ENCODE results near the gene WDR12. TPM values are rescaled to one million over a fixed set of nuclear protein-coding genes. Genes with fewer than 3 reads are reported as not detected.

WDR12 gene
- total RNA-seq, 2 experiments from 2014 or later, result 6.2 to 7.7 TPM

GRCh38 chr2:202844656-202845055, 66.8 kb downstream of the WDR12 start:
- Histone ChIP-seq H3K27me3 (ENCODE audit: control insufficient read depth in 1 of 2, insufficient read depth in 2 of 2, low read length in 2 of 2) (no peaks in the 10 kb centered on the region), H3K4me1 (ENCODE audit: insufficient read depth, low read length) (peaks cover 6% of the 10 kb centered on the region), H3K4me3 (ENCODE audit: low read length) (no peak overlapping the region), H3K27ac (ENCODE audit: low read depth in 1 of 2, low read length in 2 of 2) (no peak overlapping the region), H3K9me3 (ENCODE audit: control insufficient read depth in 1 of 2, insufficient read depth in 1 of 2, low read length in 2 of 2) (peaks cover 15% of the 10 kb centered on the region in 2 experiments), H3K36me3 (ENCODE audit: insufficient read depth, low read length) (no peaks in the 10 kb centered on the region)
- peaks cover 5% of the 10 kb centered on the region for H3K4me1 Mint-ChIP-seq (ENCODE audit: low read depth)
- intact Hi-C loops (cut with DNase I, micrococcal nuclease), result no loop called here
- DNase-seq (no peak), ATAC-seq (ENCODE audit: poor library complexity) (no peak)
- no peaks in the 10 kb centered on the region for H3K36me3 Mint-ChIP-seq (ENCODE audit: low read depth)
- no peak overlapping the region for H3K27ac Mint-ChIP-seq
- H3K9me3 Mint-ChIP-seq, result peaks cover 7% of the 10 kb centered on the region
- H3K4me3 Mint-ChIP-seq, result no peak overlapping the region
- no peak for TF ChIP-seq CTCF (IDR thresholded peaks at IDR 0.05)
- ChIA-PET POLR2A (no interaction called here), CTCF (interaction anchor here (0.9 kb wide), 1 partner anchor 10 kb away, joined by 3 read pairs; no protein-coding TSS in a partner anchor)
- no peaks in the 10 kb centered on the region for H3K27me3 Mint-ChIP-seq

- H3K27ac ChIP-seq (ENCODE audit: low read depth in 1 of 2, low read length in 2 of 2), result no peak overlapping the region
- Mint-ChIP-seq H3K27me3 (no peaks in the 10 kb centered on the region), H3K4me3 (no peak overlapping the region), H3K9me3 (peaks cover 7% of the 10 kb centered on the region), H3K36me3 (ENCODE audit: low read depth) (no peaks in the 10 kb centered on the region), H3K27ac (no peak overlapping the region), H3K4me1 (ENCODE audit: low read depth) (no peaks in the 10 kb centered on the region)
- ChIA-PET CTCF (no interaction called here), POLR2A (interaction anchor here (0.6 to 1.0 kb wide), 2 partner anchors 28 to 243 kb away, joined by 3 read pairs; no protein-coding TSS in a partner anchor)
- DNase-seq (no peak), ATAC-seq (ENCODE audit: poor library complexity) (no peak)
- peaks cover 15% of the 10 kb centered on the region in 2 experiments for H3K9me3 ChIP-seq (ENCODE audit: control insufficient read depth in 1 of 2, insufficient read depth in 1 of 2, low read length in 2 of 2)
- no peaks in the 10 kb centered on the region for H3K36me3 ChIP-seq (ENCODE audit: insufficient read depth, low read length)
- H3K4me3 ChIP-seq (ENCODE audit: low read length), result no peak overlapping the region
- no peaks in the 10 kb centered on the region for H3K4me1 ChIP-seq (ENCODE audit: insufficient read depth, low read length)
- intact Hi-C loops (cut with DNase I, micrococcal nuclease), result no loop called here
- no peaks in the 10 kb centered on the region for H3K27me3 ChIP-seq (ENCODE audit: control insufficient read depth in 1 of 2, insufficient read depth in 2 of 2, low read length in 2 of 2)
- no peak for TF ChIP-seq CTCF (IDR thresholded peaks at IDR 0.05)
These were observed 68.8 kb downstream of the WDR12 start for GRCh38 chr2:202842690-202843089.

- TF ChIP-seq CTCF (IDR thresholded peaks at IDR 0.05), result no peak
- CTCF ChIA-PET, result no interaction called here
- DNase-seq (no peak), ATAC-seq (ENCODE audit: poor library complexity) (no peak)
- H3K36me3 Mint-ChIP-seq (ENCODE audit: low read depth), result no peaks in the 10 kb centered on the region
- peaks cover 15% of the 10 kb centered on the region in 2 experiments for H3K9me3 ChIP-seq (ENCODE audit: control insufficient read depth in 1 of 2, insufficient read depth in 1 of 2, low read length in 2 of 2)
- no peaks in the 10 kb centered on the region for H3K27me3 Mint-ChIP-seq
- no peaks in the 10 kb centered on the region for H3K36me3 ChIP-seq (ENCODE audit: insufficient read depth, low read length)
- H3K27ac Mint-ChIP-seq, result no peak overlapping the region
- POLR2A ChIA-PET, result interaction anchor here (1.3 kb wide), 1 partner anchor 29 kb away, joined by 4 read pairs; no protein-coding TSS in a partner anchor
- H3K4me3 Mint-ChIP-seq, result no peak overlapping the region
- H3K4me3 ChIP-seq (ENCODE audit: low read length), result no peak overlapping the region
- peaks cover 7% of the 10 kb centered on the region for H3K9me3 Mint-ChIP-seq
- no peaks in the 10 kb centered on the region for H3K4me1 ChIP-seq (ENCODE audit: insufficient read depth, low read length)
- H3K27ac ChIP-seq (ENCODE audit: low read depth in 1 of 2, low read length in 2 of 2), result no peak overlapping the region
- intact Hi-C loops (cut with DNase I, micrococcal nuclease), result no loop called here
- H3K4me1 Mint-ChIP-seq (ENCODE audit: low read depth), result no peaks in the 10 kb centered on the region
- H3K27me3 ChIP-seq (ENCODE audit: control insufficient read depth in 1 of 2, insufficient read depth in 2 of 2, low read length in 2 of 2), result no peaks in the 10 kb centered on the region
These were observed 70.2 kb downstream of the WDR12 start for GRCh38 chr2:202841090-202841867.
